ENCODE results near the gene KCNN1. TPM values are rescaled to one million over a fixed set of nuclear protein-coding genes. Genes with fewer than 3 reads are reported as not detected.

Gene KCNN1
- total and polyA plus RNA-seq, 2 of the 13 experiments (the other 11 are each of a cell fraction or from before 2014, with no cell fraction given), result 0.04 TPM; not detected in 1

DNA sequence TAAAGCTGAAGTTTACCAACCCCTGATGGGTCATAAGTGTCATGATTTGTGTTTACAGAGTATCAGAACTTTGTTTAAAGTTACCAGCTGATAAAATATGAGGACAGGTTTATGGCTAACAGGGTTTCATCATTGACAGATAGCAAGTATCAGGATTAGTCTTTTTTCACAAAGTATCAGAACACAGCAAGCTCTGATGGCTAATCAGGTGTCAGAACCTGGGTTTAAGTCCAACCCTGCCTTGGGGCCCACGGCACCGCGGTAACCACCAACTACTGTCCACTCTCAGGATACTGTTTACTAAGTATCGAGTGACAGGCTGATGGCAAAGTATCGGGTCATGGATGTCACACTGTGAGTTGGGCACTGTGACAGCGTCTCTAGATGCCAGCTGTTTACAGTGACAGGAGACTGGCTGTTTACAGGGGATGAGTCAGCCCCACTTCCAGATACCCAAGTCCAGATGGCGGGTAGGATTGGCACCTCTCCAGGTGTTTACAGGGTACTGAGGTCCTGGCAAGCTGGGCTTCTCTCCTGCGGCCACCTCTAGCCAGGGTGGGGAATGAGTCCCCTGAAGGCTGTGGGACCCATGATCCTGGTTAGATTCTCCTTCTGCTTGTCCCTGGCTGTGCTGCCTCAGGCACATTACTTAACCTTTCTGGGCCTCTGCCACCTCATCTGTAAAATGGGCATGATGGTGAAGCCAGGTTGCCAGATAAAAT lies 62.9 kb downstream of the KCNN1 start (continued):
- TF ChIP-seq, protein P1, sequence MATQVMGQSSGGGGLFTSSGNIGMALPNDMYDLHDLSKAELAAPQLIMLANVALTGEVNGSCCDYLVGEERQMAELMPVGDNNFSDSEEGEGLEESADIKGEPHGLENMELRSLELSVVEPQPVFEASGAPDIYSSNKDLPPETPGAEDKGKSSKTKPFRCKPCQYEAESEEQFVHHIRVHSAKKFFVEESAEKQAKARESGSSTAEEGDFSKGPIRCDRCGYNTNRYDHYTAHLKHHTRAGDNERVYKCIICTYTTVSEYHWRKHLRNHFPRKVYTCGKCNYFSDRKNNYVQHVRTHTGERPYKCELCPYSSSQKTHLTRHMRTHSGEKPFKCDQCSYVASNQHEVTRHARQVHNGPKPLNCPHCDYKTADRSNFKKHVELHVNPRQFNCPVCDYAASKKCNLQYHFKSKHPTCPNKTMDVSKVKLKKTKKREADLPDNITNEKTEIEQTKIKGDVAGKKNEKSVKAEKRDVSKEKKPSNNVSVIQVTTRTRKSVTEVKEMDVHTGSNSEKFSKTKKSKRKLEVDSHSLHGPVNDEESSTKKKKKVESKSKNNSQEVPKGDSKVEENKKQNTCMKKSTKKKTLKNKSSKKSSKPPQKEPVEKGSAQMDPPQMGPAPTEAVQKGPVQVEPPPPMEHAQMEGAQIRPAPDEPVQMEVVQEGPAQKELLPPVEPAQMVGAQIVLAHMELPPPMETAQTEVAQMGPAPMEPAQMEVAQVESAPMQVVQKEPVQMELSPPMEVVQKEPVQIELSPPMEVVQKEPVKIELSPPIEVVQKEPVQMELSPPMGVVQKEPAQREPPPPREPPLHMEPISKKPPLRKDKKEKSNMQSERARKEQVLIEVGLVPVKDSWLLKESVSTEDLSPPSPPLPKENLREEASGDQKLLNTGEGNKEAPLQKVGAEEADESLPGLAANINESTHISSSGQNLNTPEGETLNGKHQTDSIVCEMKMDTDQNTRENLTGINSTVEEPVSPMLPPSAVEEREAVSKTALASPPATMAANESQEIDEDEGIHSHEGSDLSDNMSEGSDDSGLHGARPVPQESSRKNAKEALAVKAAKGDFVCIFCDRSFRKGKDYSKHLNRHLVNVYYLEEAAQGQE (IDR thresholded peaks at IDR 0.05; ENCODE audit: borderline replicate concordance in 1 of 2, low read depth in 1 of 2, low read length in 2 of 2), result no peak
- TF ChIP-seq KDM1A (CRISPR knock-in tag; IDR thresholded peaks at IDR 0.05) (peak; percentile 48; the same call in 1 of the 2 replicates), ZNF17 (CRISPR knock-in tag; IDR thresholded peaks at IDR 0.05) (no peak), ZNF333 (CRISPR knock-in tag; IDR thresholded peaks at IDR 0.05; ENCODE audit: borderline replicate concordance) (no peak), ATF7 (IDR thresholded peaks at IDR 0.05) (no peak), ATF7 (CRISPR knock-in tag; IDR thresholded peaks at IDR 0.05) (no peak), ZNF567 (CRISPR knock-in tag; IDR thresholded peaks at IDR 0.05; ENCODE audit: borderline replicate concordance) (no peak), ZNF33A (CRISPR knock-in tag; IDR thresholded peaks at IDR 0.05; ENCODE audit: borderline replicate concordance) (no peak), GATAD1 (CRISPR knock-in tag; IDR thresholded peaks at IDR 0.05) (no peak), NR3C1 (CRISPR knock-in tag; IDR thresholded peaks at IDR 0.05) (no peak), ZNF550 (CRISPR knock-in tag; IDR thresholded peaks at IDR 0.05; ENCODE audit: borderline replicate concordance) (no peak), PITX1 (CRISPR knock-in tag; IDR thresholded peaks at IDR 0.05) (peak; percentile 65; the same call in 1 of the 2 replicates), MATR3 (CRISPR knock-in tag; IDR thresholded peaks at IDR 0.05) (no peak)
- TF ChIP-seq, protein P2, sequence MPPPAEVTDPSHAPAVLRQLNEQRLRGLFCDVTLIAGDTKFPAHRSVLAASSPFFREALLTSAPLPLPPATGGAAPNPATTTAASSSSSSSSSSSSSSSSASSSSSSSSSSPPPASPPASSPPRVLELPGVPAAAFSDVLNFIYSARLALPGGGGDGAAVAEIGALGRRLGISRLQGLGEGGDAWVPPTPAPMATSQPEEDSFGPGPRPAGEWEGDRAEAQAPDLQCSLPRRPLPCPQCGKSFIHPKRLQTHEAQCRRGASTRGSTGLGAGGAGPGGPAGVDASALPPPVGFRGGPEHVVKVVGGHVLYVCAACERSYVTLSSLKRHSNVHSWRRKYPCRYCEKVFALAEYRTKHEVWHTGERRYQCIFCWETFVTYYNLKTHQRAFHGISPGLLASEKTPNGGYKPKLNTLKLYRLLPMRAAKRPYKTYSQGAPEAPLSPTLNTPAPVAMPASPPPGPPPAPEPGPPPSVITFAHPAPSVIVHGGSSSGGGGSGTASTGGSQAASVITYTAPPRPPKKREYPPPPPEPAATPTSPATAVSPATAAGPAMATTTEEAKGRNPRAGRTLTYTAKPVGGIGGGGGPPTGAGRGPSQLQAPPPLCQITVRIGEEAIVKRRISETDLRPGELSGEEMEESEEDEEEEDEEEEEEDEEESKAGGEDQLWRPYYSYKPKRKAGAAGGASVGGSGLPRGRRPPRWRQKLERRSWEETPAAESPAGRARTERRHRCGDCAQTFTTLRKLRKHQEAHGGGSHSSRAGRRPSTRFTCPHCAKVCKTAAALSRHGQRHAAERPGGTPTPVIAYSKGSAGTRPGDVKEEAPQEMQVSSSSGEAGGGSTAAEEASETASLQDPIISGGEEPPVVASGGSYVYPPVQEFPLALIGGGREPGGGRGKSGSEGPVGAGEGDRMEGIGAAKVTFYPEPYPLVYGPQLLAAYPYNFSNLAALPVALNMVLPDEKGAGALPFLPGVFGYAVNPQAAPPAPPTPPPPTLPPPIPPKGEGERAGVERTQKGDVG (CRISPR knock-in tag; IDR thresholded peaks at IDR 0.05; ENCODE audit: borderline replicate concordance), result no peak
- TF ChIP-seq, protein P3, sequence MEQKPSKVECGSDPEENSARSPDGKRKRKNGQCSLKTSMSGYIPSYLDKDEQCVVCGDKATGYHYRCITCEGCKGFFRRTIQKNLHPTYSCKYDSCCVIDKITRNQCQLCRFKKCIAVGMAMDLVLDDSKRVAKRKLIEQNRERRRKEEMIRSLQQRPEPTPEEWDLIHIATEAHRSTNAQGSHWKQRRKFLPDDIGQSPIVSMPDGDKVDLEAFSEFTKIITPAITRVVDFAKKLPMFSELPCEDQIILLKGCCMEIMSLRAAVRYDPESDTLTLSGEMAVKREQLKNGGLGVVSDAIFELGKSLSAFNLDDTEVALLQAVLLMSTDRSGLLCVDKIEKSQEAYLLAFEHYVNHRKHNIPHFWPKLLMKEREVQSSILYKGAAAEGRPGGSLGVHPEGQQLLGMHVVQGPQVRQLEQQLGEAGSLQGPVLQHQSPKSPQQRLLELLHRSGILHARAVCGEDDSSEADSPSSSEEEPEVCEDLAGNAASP (CRISPR knock-in tag; IDR thresholded peaks at IDR 0.05; ENCODE audit: borderline replicate concordance), result no peak
- TF ChIP-seq, protein P4, sequence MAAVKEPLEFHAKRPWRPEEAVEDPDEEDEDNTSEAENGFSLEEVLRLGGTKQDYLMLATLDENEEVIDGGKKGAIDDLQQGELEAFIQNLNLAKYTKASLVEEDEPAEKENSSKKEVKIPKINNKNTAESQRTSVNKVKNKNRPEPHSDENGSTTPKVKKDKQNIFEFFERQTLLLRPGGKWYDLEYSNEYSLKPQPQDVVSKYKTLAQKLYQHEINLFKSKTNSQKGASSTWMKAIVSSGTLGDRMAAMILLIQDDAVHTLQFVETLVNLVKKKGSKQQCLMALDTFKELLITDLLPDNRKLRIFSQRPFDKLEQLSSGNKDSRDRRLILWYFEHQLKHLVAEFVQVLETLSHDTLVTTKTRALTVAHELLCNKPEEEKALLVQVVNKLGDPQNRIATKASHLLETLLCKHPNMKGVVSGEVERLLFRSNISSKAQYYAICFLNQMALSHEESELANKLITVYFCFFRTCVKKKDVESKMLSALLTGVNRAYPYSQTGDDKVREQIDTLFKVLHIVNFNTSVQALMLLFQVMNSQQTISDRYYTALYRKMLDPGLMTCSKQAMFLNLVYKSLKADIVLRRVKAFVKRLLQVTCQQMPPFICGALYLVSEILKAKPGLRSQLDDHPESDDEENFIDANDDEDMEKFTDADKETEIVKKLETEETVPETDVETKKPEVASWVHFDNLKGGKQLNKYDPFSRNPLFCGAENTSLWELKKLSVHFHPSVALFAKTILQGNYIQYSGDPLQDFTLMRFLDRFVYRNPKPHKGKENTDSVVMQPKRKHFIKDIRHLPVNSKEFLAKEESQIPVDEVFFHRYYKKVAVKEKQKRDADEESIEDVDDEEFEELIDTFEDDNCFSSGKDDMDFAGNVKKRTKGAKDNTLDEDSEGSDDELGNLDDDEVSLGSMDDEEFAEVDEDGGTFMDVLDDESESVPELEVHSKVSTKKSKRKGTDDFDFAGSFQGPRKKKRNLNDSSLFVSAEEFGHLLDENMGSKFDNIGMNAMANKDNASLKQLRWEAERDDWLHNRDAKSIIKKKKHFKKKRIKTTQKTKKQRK (IDR thresholded peaks at IDR 0.05; ENCODE audit: low read length), result no peak
